Inflammatory macrophage treated with lipopolysaccharide for 1 hour (primary cell): ENCODE results near the gene CENPV.
"Not testable (repeated sequence)": the region's sequence is repeated elsewhere in the genome, so short reads cannot be mapped to it uniquely, and the experiment has no call there.

ENCODE experiments used
- DNase-seq, 2 donors: peaks; one replicate each; pipeline ENCODE4 v3.0.0-alpha.2; 2020 to 2022

The CENPV gene

DNA sequence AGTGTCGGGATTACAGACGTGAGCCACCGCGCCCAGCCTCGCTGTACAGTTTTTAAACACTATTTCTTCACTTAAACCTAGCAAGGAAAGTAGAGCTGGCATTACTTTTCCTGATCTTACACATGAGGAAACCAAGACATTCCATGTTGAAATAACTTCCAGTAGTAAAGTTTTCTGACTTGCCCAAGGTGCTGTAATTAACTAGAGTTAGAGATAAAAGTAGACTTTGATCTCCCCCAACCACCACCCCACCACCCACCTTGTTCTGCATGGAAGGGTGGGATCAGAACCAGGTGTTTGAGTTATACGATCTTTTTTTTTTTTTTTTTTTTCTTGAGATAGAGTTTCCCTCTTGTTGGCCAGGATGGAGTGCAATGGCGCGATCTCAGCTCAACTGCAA lies 47.1 kb downstream of the CENPV start:
- DNase-seq = no peak

DNA sequence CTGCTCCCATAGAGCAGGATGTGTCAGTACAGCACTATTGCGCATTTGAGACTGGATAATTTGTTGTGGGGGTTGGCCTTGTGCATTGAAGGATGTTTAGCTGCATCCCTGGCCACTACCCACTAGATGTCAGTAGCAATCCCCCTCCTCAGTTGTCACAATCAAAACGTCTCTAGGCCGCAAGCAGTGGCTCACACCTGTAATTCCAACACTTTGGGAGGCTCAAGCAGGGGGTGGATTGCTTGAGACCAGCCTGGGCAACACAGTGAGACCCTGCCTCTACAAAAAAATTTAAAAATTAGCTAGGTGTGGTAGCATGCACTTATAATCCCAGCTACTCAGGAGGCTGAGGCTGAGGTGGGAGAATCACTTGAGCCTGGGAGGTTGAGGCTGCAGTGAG lies 48.4 kb downstream of the CENPV start:
- DNase-seq = no peak

DNA sequence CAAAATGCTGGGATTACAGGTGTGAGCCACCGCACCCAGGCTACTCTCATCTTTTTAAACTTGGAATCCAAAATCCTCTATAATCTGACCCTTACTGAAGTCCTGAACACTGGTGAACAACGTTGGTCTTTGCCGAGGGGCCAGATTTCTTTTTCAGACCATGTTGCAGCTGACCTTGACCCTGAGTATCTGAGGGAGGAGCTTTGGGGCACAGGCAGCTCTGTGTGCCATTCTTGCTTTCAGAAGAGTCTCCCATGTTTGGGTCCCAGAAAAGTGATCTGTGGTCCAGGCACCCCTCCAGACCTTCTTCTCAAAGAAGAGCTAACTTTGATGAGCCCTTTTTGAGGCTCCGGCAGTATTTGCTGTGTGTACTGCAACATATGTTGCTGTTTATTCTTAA lies 50.4 kb downstream of the CENPV start:
- DNase-seq = no peak

DNA sequence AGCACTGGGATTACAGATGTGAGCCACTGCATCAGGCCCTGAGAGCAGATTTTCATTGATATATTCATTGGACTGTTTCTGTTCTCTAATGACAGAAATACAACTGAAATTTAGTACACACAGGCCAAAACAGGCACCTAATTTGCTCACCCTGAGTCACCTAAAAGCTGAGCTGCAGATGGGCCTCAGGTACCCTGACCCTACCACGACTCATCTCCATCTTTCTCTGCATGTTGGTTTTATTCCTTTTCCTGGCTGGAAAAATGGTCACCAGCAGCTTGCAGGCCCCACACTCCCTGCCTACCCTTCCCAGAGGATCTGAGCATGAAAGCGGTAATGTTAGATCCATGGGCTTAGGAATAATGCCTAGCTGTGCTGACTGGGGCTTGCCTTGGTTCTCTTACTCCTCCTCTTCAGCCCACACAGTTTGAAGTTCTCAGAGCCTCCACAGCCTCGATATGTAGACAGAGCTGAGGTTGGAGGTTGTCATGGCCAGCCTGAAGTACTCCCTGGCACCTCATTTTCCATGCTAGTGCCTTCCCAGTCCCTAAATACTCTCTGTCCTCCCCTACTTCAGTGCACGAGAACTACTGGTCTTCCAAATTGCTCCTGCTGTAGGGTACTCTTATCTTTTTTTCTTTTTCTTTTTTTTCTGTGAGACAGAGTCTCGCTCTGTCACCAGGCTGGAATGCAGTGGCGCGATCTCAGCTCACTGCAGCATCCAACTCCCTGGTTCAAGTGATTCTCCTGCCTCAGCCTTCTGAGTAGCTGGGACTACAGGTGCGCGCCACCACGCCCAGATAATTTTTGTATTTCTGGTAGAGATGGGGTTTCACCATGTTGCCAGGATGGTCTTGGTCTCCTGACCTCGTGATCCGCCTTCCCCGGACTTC lies 51.1 kb downstream of the CENPV start:
- DNase-seq = no peak

DNA sequence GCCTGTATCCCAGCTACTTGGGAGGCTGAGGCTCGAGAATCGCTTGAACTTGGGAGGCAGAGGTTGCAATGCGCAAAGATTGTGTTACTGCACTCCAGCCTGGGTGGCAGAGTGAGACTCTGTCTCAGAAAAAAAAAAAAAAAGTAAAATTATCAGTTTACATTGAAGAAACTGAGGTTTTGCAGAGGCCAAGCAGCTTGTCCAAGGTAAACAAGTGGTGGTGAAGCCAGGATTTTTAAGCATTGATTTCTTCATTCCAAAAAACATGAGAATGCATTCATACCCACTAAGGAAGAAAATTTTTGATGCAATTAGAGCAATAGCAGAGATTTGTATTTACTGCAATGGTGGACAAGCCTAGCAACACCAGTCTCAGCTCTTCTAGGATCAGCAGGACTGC lies 52.7 kb downstream of the CENPV start:
- DNase-seq = no peak

DNA sequence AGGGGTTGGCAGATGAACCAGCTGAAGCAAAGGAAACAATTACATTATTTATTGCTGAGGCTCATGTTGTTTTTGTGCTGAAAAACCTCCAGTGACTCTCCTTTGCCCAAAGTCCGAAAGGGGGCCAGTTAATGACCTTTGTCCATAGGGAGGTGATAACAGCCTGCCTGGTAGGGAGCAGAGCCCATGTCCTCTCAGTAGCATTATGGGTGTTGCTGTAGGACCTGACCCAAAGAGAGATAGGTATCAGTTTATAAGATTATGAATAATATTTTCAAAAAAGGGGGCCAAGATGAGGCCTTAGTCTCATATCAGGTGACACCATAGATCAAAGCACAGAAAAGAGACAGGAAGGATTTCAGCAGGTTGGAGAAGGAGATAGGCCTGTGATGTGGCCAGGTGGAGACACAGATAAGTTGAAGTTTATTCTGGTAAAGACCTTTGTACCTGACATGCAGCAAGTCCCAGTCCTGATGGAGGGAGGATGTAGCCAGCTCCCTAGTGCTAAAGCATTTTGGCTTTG lies 55.1 kb downstream of the CENPV start:
- no peak for DNase-seq

DNA sequence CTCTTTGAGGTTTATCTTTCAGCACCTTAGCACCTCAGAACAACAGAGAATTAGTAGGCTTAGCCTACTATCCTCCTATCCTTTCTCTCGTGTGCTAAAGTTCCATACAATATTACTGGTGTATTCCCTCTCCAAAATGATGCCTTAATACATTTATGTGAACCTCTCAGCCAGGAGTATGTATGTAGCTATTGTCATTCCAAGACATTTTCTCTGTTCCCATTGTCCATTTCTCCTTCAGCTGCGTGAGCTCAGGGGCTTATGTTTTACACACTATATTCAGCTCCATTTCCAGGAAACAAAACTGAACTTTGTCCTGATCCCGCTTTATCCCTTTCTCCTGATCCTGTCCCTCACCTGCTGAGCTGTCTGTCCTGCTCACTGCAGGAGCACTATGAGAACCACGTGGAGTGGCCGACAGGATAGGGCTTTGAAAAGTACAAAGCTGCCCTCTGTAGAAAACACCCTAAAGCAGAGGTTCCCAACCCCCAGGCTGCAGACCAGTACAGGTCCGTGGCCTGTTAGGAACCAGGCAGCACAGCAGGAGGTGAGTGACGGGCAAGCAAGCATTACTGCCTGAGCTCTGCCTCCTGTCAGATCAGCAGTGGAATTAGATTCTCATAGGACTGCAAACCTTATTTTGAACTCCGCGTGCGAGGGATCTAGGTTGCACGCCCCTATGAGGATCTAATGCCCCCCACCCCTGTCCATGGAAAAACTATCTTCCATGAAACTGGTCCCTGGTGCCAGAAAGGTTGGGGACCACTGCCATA lies 55.7 kb downstream of the CENPV start:
- DNase-seq = no peak

DNA sequence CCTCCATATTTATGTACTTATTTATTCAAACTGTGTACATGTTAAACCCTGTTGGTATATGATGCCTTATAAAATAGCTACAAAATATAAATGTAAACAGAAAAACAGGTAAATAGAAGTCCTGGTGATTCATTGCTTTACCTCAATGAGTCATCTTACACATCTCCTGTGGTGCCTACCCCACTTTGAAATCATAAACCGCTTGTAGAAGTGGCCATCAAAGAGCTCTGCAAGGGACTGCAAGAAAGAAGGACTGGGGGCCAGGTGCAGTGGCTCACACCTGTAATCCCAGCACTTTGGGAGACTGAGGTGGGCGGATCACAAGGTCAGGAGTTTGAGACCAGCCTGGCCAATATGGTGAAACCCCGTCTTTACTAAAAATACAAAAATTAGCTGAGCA lies 57.2 kb downstream of the CENPV start:
- DNase-seq = not testable (repeated sequence)

DNA sequence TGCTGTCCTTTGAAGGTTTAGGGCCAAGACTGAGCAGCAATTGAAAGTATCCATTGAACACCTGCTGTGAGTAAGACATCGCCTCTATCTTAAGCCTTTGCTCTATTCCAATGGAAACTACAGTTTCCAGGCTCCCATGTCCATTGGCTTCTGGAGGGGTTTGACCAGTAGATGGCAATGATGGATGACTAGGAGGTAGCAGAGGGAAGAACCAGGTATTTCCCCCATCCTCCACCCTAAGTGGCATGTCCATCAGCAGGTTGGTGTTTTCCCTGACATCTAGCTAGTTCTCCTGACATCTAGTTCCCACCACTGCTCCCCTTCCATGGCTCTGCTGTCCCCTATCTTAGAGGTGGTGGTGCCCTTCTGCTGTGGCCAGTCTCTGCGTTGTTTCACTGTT lies 58.7 kb downstream of the CENPV start:
- DNase-seq = no peak

DNA sequence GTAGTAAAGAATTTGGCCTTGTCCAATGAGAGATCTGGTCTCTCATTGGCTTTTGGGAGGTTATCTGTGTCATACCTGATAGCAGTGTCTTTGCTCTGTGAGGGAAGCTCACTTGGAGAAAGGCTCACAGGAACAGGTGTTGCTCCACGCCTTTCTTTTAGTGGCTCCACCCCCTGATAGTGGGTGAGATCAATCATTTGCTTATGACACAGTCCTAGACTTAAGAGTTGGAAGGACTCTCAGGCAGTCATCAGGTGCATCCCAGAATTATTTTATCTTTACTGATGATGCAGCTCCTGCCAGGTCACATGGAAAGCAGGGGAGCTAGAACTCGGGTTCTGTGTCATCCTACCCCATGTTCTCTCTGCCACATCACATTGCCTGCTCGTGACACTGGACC lies 59.3 kb downstream of the CENPV start:
- no peak for DNase-seq
